GM20000 (cell line): Measurements from ENCODE around the gene COL26A1.

ENCODE experiments used
- DNase-seq: peaks from one replicate; pipeline ENCODE4 v3.0.0; 2012; ENCODE audit warnings: low spot score
- CTCF ChIP-seq: IDR thresholded peaks from 2 replicates; pipeline ENCODE4 v1.5.1; 2012; ENCODE audit warnings: mild to moderate bottlenecking, control low read depth; ENCODE audit errors: extremely low read depth, missing control alignments

COL26A1 gene

DNA sequence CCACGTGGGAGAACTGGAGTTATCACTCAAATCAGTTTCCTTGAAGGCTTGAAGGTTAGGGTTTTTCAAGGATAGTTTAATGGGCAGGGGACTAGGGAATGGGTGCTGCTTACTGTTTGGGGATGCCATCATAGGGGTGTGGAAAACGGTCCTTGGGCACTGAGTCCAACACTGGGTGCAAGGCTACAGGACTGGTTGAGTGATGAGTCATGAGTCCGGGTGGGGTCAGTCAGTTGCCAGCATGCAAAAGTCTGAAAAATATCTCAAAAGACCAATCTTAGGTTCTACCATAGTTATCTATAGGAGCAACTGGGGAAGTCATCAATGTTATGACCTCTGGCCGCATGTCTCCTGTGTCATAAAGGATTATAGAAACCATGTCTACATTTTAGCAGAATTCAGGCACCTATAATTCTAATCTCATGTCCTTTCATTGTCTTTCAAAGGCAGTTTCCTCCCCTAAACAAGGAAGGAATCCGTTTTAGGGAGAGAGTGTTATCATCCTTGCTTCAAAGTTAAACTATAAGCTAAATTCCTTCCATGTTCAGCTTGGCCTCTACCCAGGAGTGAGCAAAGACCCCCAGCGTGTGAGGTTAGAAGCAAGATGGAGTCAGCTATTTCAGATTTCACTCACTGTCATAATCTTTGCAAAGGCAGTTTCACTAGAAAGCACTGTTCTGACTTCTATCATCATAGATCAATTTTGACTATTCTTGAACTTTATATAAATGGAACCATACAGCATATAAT lies 94.5 kb downstream of the COL26A1 start:
- no peak for DNase-seq
- no peak for TF ChIP-seq CTCF

DNA sequence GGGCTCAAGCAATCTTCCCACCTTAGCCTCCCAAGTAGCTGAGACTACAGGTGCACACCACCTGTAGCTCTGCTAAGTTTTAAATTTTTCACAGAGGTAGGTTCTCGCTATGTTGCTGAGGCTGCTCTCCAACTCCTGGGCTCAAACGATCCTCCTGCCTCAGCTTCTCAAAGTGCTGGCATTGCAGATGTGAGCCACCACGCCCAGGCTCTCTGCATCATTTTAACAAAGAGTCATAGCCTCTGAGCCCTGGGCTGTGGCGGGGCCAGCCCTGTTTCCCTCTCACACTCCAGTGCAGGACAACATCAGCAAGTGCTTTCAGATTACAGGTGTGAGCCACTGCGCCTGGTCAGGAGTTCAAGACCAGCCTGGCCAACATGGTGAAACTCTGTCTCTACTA lies 102.5 kb downstream of the COL26A1 start:
- DNase-seq, result no peak
- no peak for TF ChIP-seq CTCF

DNA sequence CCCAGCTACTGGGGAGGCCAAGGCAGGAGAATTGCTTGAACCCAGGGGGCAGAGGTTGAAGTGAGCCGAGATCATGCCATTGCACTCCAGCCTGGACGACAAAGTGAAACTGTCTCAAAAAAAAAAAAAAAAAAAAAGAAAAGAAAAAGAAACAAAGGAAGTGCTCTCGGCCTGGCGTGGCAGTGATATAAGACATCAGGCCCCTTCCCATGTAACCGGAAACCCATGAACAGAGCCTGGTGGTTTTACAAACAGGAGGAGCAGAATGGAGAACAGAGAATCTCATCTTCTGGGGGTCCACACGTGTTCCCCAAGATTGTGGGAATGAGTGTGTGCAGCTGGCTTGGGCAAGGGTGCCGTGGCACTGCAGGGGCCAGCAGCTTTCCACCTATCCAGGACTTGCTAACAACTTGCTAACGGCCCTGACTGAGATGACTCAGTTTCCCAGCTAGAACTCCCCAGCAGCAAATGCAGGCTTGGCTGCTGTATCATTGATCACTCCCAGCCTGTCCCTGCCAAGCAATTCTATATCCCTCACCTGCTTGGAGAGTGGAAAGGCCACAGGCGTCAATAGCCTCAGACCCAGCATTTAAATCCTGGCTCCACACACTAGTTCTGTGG lies 103.0 kb downstream of the COL26A1 start:
- no peak for DNase-seq
- TF ChIP-seq CTCF, result no peak

DNA sequence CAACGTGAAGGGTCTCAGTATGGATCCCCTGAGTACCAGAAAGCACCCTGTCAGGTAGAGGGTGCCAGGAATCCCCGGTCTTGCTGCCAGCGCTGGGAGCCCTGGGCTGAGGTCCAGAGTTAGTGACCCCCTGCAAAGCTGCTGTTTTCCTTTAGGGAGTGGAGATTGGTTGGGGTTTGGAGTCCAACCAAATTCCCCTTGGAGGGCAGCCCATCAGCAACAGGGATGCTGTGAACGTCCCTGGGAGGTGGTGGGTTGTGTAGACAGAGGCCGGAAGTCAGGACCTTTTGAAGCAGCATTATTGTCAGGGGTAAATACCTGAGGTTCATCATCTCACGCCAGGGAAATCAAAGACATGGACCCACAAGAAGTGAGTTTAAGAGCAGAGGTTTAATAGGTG lies 104.2 kb downstream of the COL26A1 start:
- DNase-seq, result no peak
- no peak for TF ChIP-seq CTCF

DNA sequence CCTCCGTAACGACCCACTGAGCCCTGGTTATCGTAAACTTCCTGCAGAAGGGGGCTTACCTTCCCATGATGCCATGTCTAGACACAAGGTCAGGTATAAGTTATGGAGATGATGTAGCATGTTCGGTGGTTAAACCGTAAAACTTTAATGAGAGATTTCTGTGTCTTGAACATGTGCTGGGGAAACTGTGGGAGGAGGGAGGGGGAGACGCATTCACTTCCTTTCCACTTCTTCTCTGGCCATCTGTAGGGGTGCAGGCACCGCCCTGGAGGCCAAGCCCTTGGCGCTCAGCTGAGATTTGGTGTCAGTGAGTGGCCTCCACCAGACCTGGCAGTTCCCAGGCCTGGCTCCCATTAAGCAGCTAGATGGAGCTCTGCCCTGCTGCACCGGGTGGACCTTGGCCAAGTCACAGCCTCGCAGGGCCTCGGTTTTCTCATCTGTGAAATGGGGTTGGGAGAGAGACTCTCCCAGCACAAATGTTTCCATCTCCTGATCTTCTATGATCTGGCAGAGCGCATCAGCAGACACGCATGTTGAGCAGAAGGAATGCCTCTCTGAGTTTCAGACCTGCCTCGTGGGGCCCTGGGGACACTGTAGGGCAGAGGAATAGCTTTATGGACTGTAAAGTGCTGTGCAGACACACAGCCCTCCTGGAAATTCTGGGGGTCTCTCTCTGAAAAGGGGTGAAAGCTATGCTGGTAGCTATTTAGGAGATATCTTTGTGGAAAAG lies 106.0 kb downstream of the COL26A1 start:
- DNase-seq, result no peak
- TF ChIP-seq CTCF, result no peak

GRCh38 chr7:101470668-101471487 lies 108.2 kb downstream of the COL26A1 start:
- TF ChIP-seq CTCF, result no peak

More at GRCh38 chr7:101470668-101471487, 108.2 kb downstream of the COL26A1 start:
- DNase-seq, result no peak
